HL-60/S4 treated with phorbol 12-myristate 13-acetate at 8.2 ng/mL for 4 days and 3 days (cell line): ENCODE measurements around the gene NECAP2.
"Not testable (repeated sequence)": the region's sequence is repeated elsewhere in the genome, so short reads cannot be mapped to it uniquely, and the experiment has no call there.

Source experiments
- in situ Hi-C: fragments of 300-500 bp; cut with MboI; formaldehyde crosslinking; loops from 2 replicates; pipeline ENCODE4 v1.15.0; 2022; ENCODE audit warnings: low sequenced_read_pairs

Gene NECAP2

DNA sequence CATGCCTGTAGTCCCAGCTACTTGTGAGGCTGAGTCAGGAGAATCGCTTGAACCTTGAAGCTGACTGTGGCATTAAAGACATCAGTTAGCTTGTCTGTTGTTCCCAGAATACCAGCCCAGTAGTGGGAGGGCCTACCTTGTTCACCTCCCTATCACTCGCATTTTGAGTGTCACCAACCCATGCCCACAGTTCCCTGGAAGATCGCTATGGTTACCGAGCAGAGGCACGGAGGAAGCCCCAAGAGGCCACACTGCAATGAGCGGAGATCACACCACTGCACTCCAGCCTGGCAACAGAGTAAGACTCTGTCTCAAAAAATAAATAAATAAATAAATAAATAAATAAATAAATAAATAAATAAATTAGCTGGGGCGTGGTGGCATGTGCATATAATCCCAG, 52.4 kb downstream of the NECAP2 start:
- in situ Hi-C loops, result not testable (repeated sequence)

GRCh38 chr1:16493731-16494130, 53.2 kb downstream of the NECAP2 start:
- in situ Hi-C loops, result not testable (repeated sequence)

GRCh38 chr1:16497474-16497904, 57.0 kb downstream of the NECAP2 start:
- in situ Hi-C loops, result not testable (repeated sequence)

DNA sequence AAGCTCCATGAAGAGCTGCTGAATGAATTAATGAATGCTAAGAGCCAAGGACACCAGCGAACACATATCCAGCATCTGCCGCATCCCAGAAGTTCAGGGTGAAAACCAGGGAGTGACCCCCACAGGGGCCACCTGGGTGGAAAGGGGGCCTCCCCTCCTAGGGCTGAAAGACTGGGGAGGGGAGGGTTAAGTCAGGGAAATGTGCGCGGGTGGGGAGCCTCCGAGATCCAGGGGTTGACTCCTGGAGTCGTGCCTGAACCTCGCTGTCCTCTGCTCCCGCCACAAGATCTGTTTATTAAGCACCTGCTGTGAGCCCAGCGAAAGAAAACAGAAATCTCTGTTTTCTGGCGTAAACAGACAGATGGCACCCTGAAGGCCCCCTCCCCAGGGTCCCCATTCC, 57.5 kb downstream of the NECAP2 start:
- in situ Hi-C loops, result not testable (repeated sequence)

GRCh38 chr1:16498573-16499413, 58.3 kb downstream of the NECAP2 start:
- in situ Hi-C loops, result no loop called here

DNA sequence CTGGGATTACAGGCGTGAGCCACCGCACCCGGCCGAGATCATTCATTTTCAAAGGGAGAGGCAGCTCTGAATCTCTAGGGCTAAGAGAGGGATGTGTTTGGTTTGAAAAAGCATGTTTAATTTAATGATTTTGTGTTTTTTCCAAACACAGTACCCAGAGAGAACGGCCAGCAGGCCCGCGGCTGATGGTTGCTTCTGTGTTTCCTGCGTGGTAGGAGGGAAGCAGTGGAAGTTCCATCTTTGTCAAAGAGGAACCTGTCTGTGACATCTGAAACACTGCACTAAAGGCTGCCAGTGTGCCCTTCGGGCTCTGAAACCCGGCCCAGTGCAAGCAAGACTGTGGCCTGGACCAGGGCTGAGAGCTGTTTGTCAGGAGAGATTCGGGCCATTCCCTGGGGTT, 59.9 kb downstream of the NECAP2 start:
- in situ Hi-C loops, result not testable (repeated sequence)

DNA sequence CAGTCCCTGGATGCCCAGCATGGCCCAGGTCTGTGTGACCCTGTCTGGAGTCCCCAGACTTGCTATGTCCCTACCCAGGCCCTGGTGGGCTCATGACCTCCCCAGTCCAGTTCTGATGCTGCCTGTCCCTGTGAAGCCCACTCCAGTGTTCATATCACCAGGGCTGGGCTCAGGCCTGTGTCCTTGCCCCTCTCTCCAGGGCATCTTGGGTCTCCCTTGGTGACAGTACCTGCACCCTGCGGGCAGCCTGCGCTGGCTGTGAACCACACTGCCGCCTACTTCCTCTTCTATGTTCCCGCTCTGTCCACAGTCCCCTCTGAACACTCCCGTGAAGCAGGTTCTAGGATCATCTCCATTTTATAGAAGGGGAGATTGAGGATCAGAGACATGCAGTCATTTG, 60.5 kb downstream of the NECAP2 start:
- in situ Hi-C loops, result not testable (repeated sequence)

GRCh38 chr1:16501446-16501845, 60.9 kb downstream of the NECAP2 start:
- in situ Hi-C loops, result not testable (repeated sequence)

DNA sequence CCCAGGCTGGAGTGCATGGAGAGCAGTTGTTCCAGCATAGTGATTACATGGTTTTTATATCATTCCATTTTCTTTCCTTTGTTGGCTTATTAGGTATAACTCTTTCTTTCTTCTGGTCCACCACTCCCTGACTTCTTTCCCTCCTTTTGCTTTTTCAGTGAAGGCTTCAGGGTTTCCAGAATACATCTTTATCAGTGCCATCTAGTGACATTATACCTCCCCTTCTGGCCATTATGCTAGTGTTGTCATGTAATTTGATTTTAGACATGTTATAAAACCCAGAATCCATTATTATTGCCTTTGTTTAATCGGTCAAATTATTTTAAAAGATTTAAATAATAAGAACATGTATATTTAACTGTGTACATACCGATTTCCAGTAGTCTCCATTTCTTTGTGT, 63.0 kb downstream of the NECAP2 start:
- in situ Hi-C loops, result no loop called here

DNA sequence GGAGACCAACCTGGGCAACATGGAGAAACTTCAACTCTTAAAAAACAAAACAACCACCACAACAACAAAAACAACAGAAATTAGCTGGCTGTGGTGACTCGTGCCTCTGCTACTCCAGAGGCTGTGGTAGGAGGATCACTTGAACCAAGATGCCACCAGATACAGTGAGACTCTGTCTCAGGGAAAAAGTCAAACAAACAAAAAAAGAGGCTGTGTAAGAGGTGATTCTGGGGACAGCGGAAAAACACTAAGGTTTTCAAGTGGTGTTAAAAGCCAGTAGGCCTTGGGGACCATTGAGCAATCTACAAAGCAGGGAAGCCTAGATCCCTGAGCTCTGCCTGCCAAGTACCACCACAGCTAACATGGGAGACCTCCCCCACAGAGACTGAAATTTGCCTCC, 65.3 kb downstream of the NECAP2 start:
- in situ Hi-C loops, result not testable (repeated sequence)

- in situ Hi-C loops, result not testable (repeated sequence)
These were observed 66.0 kb downstream of the NECAP2 start for GRCh38 chr1:16506364-16507136.

GRCh38 chr1:16508861-16509445, 68.4 kb downstream of the NECAP2 start:
- in situ Hi-C loops, result not testable (repeated sequence)
